HG03175 (cell line): Measurements from ENCODE around the gene HDGF.

ENCODE experiments used
- ATAC-seq: cut with Tn5 transposase; IDR thresholded peaks from one replicate; pipeline ENCODE4 v1.9.1; 2021; ENCODE audit warnings: mild to moderate bottlenecking, moderate library complexity; ENCODE audit not compliant: unreplicated experiment

HDGF gene

GRCh38 chr1:156726549-156727226, 24.8 kb downstream of the HDGF start:
- ATAC-seq = no peak

- ATAC-seq = no peak
Measured at GRCh38 chr1:156725683-156726280, 25.7 kb downstream of the HDGF start.

GRCh38 chr1:156721535-156721934, 29.9 kb downstream of the HDGF start:
- ATAC-seq = no peak

GRCh38 chr1:156721131-156721530, 30.3 kb downstream of the HDGF start:
- no peak for ATAC-seq

- no peak for ATAC-seq
Measured at GRCh38 chr1:156717351-156717750, 34.1 kb downstream of the HDGF start.

GRCh38 chr1:156714830-156715229, 36.6 kb downstream of the HDGF start:
- no peak for ATAC-seq

- no peak for ATAC-seq
Measured at GRCh38 chr1:156712626-156713025, 38.8 kb downstream of the HDGF start.

- no peak for ATAC-seq
Measured at GRCh38 chr1:156711011-156711817, 40.3 kb downstream of the HDGF start.

- ATAC-seq = no peak
Measured at GRCh38 chr1:156709757-156710489, 41.6 kb downstream of the HDGF start.

- no peak for ATAC-seq
Measured at GRCh38 chr1:156709031-156709430, 42.4 kb downstream of the HDGF start.

- ATAC-seq = no peak
Measured at GRCh38 chr1:156708218-156708661, 43.2 kb downstream of the HDGF start.

GRCh38 chr1:156707417-156708217, 43.9 kb downstream of the HDGF start:
- ATAC-seq = no peak

GRCh38 chr1:156706657-156707416, 44.6 kb downstream of the HDGF start:
- no peak for ATAC-seq

- ATAC-seq = no peak
Measured at GRCh38 chr1:156705918-156706656, 45.4 kb downstream of the HDGF start.

GRCh38 chr1:156705321-156705917, 46.1 kb downstream of the HDGF start, which contains the start of gene CRABP2:
CRABP2 (minus strand) TSS chr1:156705583; CDS start chr1:156705446, 137 bp downstream.
- ATAC-seq = no peak

GRCh38 chr1:156704930-156705320, 46.5 kb downstream of the HDGF start:
- ATAC-seq = no peak

- ATAC-seq = no peak
Measured at GRCh38 chr1:156704166-156704711, 47.2 kb downstream of the HDGF start.

- no peak for ATAC-seq
Measured at GRCh38 chr1:156703741-156704140, 47.7 kb downstream of the HDGF start.
